Measurements from ENCODE around the gene CDCA7L.

The CDCA7L gene, protein sequence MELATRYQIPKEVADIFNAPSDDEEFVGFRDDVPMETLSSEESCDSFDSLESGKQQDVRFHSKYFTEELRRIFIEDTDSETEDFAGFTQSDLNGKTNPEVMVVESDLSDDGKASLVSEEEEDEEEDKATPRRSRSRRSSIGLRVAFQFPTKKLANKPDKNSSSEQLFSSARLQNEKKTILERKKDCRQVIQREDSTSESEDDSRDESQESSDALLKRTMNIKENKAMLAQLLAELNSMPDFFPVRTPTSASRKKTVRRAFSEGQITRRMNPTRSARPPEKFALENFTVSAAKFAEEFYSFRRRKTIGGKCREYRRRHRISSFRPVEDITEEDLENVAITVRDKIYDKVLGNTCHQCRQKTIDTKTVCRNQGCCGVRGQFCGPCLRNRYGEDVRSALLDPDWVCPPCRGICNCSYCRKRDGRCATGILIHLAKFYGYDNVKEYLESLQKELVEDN

DNA sequence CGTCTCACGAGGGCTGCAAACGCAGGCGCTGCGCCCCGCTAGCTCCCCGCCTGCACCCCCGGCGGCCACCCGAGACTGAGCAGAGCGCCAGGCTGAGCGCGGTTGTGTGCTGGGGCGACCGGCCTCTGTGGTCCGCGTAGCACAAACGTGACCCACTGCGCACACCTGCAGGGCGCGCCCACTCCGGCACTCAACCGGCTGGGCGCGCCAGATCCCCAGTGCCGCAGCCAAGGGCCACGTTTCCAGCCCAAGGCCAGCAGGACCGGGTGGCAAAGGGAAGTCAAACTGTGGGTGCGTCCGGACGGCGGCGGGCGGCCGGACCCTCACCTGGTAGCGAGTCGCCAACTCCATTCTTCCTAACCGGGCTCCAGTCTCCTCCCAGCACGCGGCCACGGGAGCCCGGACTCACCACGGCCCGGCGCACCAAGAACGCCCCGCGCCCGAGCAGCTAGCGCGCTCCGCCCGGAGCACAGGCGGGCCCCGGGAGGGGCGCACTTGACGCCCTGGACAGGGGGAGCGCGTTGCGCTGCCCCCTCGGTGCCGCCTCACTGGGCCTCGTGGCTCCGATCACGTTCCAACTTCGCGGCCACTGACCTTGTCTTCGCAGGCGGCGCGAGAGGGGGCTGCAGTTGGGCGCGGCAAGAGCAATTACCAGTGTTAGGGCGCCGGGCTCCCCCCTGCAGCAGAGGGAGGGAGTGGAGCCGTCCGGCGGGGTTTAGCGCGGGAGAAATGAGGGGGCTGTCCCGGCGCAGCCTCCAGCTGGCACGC lies at the start of gene CDCA7L:
Gene CDCA7L (minus strand): TSS at position 446 of the 768 bp plus-strand sequence. CDS start 95 bp downstream, at position 351.
- peak; percentile 88 for DNase-seq (ENCODE audit: low spot score)

GRCh38 chr7:21986096-21986495 lies 40.4 kb upstream of the CDCA7L start:
- no peak for DNase-seq (ENCODE audit: low spot score)

DNA sequence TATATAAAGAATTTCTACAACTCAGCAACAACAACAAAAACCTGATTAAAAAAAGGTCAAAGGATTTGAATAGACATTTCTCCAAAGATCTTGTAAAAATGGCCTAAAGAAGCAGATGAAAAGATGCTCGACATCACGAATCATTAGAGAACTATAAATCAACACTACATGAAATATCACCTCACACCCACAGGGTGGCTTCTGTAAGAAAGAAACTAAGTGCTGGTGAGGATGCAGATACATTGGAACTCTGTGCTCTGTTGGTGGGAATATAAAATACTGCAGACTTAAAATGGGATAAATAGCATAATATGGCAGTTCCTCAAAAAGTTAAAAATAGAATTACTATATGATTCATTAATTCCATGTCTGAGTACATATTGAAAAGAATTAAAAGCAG lies 38.3 kb upstream of the CDCA7L start:
- no peak for DNase-seq (ENCODE audit: low spot score)

DNA sequence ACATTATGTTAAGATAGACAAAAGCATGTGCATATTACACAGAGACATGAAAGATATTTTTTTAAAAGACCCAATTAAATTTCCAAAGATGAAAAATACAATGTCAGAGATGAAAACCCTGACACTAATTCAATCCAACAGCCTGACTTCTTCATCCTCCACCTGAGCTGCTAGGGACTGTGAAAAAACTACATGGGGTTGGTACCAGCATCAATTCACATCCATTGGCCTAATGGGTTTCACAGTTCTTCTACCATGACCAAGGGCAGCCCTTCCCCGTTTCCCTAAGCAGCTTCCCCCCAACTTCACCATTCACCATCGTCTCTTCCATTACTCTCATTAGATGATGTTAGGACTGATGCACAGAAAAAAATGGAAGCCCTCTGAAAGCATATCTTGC lies 37.4 kb upstream of the CDCA7L start:
- no peak for DNase-seq (ENCODE audit: low spot score)

DNA sequence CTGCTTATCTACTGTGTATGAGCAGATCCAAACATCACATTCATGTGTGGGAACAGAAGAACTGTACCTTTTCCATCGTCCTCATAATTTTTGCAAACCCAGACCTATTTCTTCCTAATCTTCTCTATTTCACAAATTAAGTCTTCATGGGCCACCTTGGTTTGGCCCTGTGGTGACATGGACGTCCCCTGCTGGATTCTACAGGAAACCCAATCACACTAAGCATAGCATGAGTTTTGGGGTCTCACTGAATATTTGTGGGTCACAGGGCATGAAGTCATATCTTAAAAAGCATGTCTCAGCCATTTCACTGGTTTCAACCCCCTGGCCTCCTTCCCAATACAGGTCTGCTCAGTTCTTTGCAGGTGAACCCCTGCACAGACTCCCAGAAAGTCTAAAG lies 35.8 kb upstream of the CDCA7L start:
- DNase-seq (ENCODE audit: low spot score): no peak

DNA sequence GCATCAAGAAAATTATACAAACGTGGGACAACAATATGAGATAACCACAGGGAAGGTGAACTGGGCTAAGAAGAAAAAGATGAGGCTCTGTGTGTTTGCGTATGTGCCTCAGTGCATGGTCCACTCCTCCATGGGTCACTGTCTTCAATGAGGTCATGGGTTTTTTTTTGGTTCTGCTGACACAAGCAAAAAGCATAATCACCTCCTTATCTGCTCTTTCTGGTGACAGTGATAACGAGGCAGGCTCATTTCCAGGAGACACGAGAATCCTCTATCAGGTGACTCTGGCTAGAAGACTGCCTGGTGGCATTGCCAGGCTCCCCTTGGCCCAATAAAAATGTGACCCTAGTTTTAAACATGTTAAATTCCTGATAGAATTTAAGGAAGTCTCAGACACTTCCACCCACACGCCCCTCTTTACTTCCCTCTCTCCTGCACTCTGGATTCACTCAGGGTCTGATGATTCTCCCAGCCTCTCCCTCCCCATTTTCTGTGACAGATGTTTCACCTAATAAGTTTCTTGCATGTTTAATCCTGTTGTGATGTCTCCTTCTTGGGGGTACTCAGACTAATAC lies 35.3 kb upstream of the CDCA7L start:
- no peak for DNase-seq (ENCODE audit: low spot score)

DNA sequence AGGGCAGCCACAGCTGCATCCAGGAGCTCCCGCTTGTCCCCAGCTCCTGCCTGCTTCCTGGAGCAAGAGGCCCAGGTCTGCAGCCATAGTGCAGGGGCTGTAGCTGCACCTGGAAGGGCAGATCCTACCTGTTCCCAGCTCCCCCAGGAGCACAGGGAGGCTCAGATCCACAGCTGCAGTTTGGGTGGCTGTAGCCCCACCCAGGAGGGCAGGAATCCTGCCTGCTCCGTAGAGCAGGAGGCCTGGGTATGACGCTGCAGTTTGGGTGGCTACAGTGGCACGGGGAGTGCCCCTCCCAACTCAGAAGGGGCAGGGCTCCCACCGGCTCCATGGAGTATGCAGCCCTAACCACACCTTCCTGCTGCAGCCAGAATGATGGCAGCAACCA lies 26.7 kb upstream of the CDCA7L start:
- DNase-seq (ENCODE audit: low spot score): no peak

DNA sequence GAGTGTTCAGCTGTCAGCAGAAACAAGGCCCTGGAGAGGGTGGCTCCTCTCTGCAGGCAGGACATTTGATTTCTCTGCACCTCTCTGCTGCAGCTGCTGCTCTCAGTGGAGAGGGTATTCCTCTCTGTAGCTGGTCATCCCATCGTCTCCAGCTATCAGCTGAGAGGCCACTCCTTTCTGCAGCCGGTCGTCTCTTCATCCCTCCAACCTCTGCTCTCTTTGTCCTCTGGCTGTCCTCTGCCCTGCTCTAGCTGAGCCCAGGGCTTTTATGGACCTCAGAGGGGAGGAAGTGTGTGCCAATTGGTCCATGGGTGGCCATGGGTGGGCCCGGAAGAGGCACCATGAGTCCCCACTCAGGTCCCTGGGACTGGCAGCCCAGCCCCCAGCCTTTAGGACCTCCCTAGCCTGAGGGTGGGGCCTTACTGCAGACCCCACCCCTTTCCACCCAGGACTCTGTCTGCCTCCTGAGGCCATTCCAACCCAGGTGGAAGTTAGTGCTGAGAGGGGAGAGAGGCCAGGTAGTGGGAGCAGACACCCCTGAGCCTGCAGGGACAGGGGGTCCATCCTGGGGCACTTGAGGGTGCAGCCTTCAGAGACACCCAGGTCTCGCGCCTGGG lies 26.2 kb upstream of the CDCA7L start:
- DNase-seq (ENCODE audit: low spot score): no peak

GRCh38 chr7:21969822-21970221 lies 24.1 kb upstream of the CDCA7L start:
- DNase-seq (ENCODE audit: low spot score): no peak

DNA sequence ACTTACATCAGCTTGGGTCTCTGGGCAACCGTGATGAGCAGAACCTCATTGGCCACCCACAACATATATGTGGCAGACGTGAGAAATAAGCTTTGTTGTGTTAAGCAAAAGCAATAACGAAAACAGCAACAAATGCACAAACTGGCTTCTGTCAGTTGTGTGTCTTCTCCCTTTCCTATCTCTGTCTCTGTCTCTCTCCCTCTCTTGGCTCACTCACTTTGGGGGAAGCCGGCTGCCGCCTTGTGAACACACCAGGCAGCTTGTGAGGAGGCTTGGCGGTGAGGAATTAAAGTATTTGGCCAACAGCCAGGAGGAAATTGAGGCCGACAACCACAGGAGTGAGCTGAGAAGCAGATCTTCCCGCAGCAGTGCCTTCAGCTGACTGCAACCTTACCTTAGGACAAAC lies 21.9 kb upstream of the CDCA7L start:
- no peak for DNase-seq (ENCODE audit: low spot score)

- DNase-seq (ENCODE audit: low spot score): no peak
These were observed 20.6 kb upstream of the CDCA7L start for GRCh38 chr7:21966271-21966670.

- no peak for DNase-seq (ENCODE audit: low spot score)
These were observed 19.6 kb upstream of the CDCA7L start for GRCh38 chr7:21965291-21965690.

- DNase-seq (ENCODE audit: low spot score): no peak
These were observed 17.0 kb upstream of the CDCA7L start for GRCh38 chr7:21962677-21963076.

- peak; percentile 79 for DNase-seq (ENCODE audit: low spot score)
These were observed 15.2 kb upstream of the CDCA7L start for GRCh38 chr7:21960922-21961321.

GRCh38 chr7:21959387-21959776 lies 13.7 kb upstream of the CDCA7L start:
- no peak for DNase-seq (ENCODE audit: low spot score)

- no peak for DNase-seq (ENCODE audit: low spot score)
These were observed 8.1 kb upstream of the CDCA7L start for GRCh38 chr7:21953781-21954180.

DNA sequence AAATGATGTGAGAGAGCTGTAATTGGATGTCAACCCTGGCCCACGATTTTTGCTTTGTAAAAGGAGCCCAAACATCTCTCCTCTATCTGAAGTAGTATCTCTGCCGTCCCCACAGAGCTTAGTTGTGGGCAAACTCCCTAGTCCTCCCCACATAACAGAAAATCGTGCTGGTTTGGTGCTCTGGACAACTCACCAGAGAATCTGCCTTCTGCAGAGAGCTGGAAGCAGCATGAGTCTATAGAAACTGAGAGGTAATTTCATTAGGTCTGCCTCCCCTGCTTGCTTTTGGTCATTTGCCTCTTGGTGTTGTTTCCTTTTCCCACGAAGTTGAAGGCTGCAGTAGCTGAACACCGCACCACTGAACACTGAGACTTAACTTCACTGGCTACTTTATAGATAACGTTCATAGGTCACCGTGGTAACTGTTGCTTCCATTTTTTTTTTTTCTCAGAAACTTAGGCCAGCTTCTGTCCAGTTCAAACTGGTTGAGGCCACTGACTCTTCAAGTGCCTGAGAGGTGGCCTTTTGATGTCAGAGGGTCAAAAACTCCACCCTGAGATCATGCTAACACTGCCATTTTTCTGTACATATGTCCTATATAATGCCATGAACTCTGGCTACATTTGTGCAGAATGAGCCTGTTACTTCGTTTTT lies 3.3 kb upstream of the CDCA7L start:
- DNase-seq (ENCODE audit: low spot score): no peak

DNA sequence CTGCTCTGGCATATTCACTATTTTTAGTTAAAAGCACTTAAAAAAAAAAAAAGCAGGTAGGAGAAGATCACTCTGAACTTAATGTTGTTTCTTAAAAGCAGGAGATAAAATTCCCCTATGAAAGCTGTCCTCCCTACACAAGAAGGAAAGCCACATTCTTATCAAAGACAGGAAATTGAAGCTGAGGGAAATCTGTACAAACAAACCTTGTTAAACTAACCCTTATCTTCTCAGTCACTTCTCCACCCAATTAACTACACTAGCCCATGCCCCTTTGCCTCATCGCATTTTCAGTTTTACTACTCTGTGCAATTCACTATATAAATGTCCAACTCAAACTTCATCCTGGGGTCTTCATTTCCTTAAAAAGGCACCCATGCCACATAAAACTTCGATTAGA lies 2.7 kb upstream of the CDCA7L start:
- DNase-seq (ENCODE audit: low spot score): no peak

GRCh38 chr7:21947946-21948345 lies 2.2 kb upstream of the CDCA7L start:
- no peak for DNase-seq (ENCODE audit: low spot score)

DNA sequence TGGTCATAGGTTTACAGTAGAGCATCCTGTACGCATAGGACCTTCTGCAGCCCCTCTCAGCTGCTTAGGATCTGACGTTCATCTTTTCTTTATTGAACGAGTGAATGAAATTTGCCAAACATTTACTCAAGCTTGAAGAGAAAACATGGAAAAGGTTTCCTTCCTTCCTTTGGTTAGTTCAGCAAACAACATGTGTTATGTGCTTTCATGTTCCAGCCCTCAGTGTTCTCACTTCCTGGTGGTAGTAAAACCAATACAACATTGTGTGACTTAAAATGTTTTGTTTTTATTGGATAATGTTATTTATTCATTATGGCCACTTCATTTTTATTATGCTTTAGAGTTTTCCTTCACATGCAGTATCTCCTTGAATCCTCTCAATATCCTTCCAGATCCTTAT lies 1.4 kb upstream of the CDCA7L start:
- DNase-seq (ENCODE audit: low spot score): no peak

DNA sequence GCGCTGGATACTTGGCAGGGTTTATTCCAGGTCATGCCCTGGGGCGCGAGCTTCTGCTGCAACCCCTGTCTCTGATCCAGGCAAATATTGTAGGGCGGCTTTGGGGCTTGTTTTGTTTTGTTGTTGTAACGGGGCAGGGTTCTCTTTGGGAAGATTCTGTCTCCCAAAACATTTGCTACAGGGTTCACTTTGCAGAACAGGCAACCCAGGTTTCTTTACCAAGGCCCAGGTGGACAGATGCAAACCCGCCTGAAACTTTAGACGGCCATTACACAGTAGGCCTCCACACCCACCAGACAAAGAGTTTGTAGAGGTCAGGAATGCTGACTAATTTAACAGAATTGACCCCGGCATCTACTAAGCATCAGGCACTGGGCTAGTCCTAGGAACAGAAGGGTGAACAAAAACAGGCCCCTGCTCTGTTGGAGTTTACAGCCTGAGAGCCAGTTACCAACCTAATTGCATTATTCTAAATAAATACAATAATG lies 567 bp upstream of the CDCA7L start:
- DNase-seq (ENCODE audit: low spot score): no peak
